ENCODE measurements around the gene PLEKHA4.
A peak's percentile ranks its signal among the peaks of the same experiment; 100 is the strongest.
"Not testable (repeated sequence)": the region's sequence is repeated elsewhere in the genome, so short reads cannot be mapped to it uniquely, and the experiment has no call there.

Gene PLEKHA4

GRCh38 chr19:48795685-48796070, 72.7 kb downstream of the PLEKHA4 start:
- DNase-seq: no peak

- peak; percentile 43 for DNase-seq
Measured at GRCh38 chr19:48795055-48795684, 73.2 kb downstream of the PLEKHA4 start.

GRCh38 chr19:48794291-48794690, 74.1 kb downstream of the PLEKHA4 start:
- no peak for DNase-seq

DNA sequence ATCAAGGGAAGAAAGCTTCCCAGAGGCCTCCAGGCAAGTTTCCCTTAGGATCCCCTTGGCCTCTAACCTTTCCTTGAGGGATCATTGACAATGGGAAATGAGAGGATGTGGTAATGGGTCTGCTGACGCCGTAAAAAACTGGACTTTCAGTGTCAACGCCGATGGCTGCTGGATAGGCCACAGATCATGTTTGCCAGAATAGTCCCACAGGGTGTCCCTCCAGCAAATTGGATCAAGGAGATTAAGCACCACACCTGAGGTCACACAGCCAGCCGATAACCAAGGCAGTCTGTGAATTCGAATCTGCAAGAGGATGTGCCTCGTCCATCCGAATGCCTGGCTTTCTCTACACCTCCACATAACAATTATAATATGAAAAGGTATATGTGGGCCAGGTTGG, 75.1 kb downstream of the PLEKHA4 start:
- DNase-seq: no peak

DNA sequence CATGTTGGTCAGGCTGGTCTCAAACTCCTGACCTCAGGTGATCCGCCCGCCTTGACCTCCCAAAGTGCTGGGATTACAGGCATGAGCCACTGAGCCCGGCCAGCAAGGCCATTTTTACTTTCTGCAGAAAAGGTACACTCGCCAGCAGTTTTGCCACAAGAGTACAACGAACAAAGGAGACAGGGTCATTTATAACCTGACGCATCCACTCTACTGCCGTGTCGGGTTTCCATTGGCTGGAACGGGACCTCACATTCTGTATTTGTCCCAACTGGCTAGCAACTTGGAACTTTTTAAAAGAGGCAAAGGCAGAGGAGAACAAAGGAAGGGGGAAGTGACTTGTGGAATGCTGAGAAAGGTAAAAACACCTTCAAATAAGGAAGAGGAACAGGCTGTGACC, 81.1 kb downstream of the PLEKHA4 start:
- DNase-seq: not testable (repeated sequence)

All from NCI-H774 (cell line).